Panc1 (cell line): ENCODE results near the gene HRCT1. TPM values are rescaled to one million over a fixed set of nuclear protein-coding genes. Genes with fewer than 3 reads are reported as not detected.
"Not testable (repeated sequence)": the region's sequence is repeated elsewhere in the genome, so short reads cannot be mapped to it uniquely, and the experiment has no call there.

Experiments
- ATAC-seq: fragments of 200-7000 bp; cut with Tn5 transposase; 2 replicates; pipeline ENCODE4 v1.9.1; 2020; ENCODE audit warnings: mild to moderate bottlenecking, moderate library complexity
- BruUV-seq: library from RNA; stranded (reverse); fragments of 400-500 nt; replicated peaks from 2 replicates; lab custom pipeline; 2021; lab: Mats Ljungman, UMichigan
- CTCF ChIA-PET: fragments of 300-600 bp; sonication (Branson Sonifier 250); formaldehyde crosslinking; loops from one replicate; lab custom pipeline; 2022; ENCODE audit warnings: antibody characterized with exemption; lab: Charles Lee
- POLR2A ChIA-PET: fragments of 300-600 bp; sonication (Branson Sonifier 250); formaldehyde crosslinking; loops from one replicate; lab custom pipeline; 2022; ENCODE audit warnings: antibody characterized with exemption; lab: Charles Lee
- DNase-seq: peaks from one replicate; pipeline ENCODE4 v3.0.0-alpha.2; 2010; ENCODE audit warnings: low read depth, low spot score
- H3K27ac ChIP-seq: 2 replicates; pipeline ENCODE4 v1.5.1; 2011; ENCODE audit warnings: mild to moderate bottlenecking, low read length, inconsistent platforms
- H3K27me3 ChIP-seq: fragments of 200-500 bp; sonication (Bioruptor generic); 2 replicates; pipeline ENCODE4 v1.6.0; 2014; ENCODE audit warnings: low read length, inconsistent platforms; ENCODE audit not compliant: control insufficient read depth, insufficient read depth
- H3K36me3 ChIP-seq: fragments of 200-500 bp; sonication (Bioruptor generic); 2 replicates; pipeline ENCODE4 v1.5.1; 2014; ENCODE audit warnings: inconsistent platforms, mild to moderate bottlenecking, low read length, moderate library complexity; ENCODE audit not compliant: control insufficient read depth, insufficient read depth
- H3K4me1 ChIP-seq: 2 replicates; pipeline ENCODE4 v1.5.1; 2011; ENCODE audit warnings: inconsistent platforms, mild to moderate bottlenecking, low read length, moderate library complexity; ENCODE audit not compliant: control insufficient read depth, insufficient read depth
- H3K4me3 ChIP-seq, 2 experiments: 2 replicates each; pipeline ENCODE4 v1.5.1; 2011 to 2012; ENCODE audit warnings: low read depth in 2 of 2, low read length in 2 of 2, mild to moderate bottlenecking in 2 of 2, inconsistent platforms in 1 of 2, moderate library complexity in 1 of 2
- H3K9me3 ChIP-seq: fragments of 200-500 bp; sonication (Bioruptor generic); 2 replicates; pipeline ENCODE4 v1.5.1; 2014; ENCODE audit warnings: low read depth, mild to moderate bottlenecking, inconsistent platforms, low read length, moderate library complexity; ENCODE audit not compliant: control insufficient read depth, insufficient read depth
- CTCF ChIP-seq: fragments of 450-650 bp; IDR thresholded peaks from 2 replicates; pipeline ENCODE4 v1.5.1; 2017; ENCODE audit warnings: mild to moderate bottlenecking
- POLR2AphosphoS5 ChIP-seq: IDR thresholded peaks from 2 replicates; pipeline ENCODE4 v1.6.1; 2012; ENCODE audit warnings: mild to moderate bottlenecking, low read depth, low read length, moderate library complexity
- REST ChIP-seq, 2 experiments: IDR thresholded peaks; 2 replicates each; pipeline ENCODE4 v1.6.1; 2011 to 2012; ENCODE audit warnings: low read depth in 2 of 2, control low read depth in 1 of 2, low read length in 1 of 2, mild to moderate bottlenecking in 1 of 2, moderate library complexity in 1 of 2; ENCODE audit not compliant: insufficient read depth in 1 of 2
- SIN3A ChIP-seq: IDR thresholded peaks from 2 replicates; pipeline ENCODE4 v1.6.1; 2012; ENCODE audit warnings: low read depth, mild to moderate bottlenecking, low read length, moderate library complexity, borderline replicate concordance; ENCODE audit not compliant: insufficient read depth
- TCF7L2 ChIP-seq: IDR thresholded peaks from 2 replicates; pipeline ENCODE4 v1.6.1; 2011; ENCODE audit warnings: mild to moderate bottlenecking, low read depth, low read length, inconsistent platforms
- in situ Hi-C: cut with HindIII; loops from 2 replicates; pipeline ENCODE4 v1.10.0; 2016; ENCODE audit warnings: low sequenced_read_pairs, low pct_unique_long_range_greater_than_20kb
- intact Hi-C: fragments of 100-400 bp; cut with micrococcal nuclease; formaldehyde crosslinking; loops from one replicate; pipeline ENCODE4 v1.10.0; 2022; ENCODE audit not compliant: unreplicated experiment
- total RNA-seq: library from RNA; stranded (reverse); gene quantifications from one replicate; pipeline ENCODE4 v1.2.1, GENCODE V29; 2021; ENCODE audit not compliant: unreplicated experiment

The HRCT1 gene
- total RNA-seq, 1 experiment from 2014 or later, result not detected

DNA sequence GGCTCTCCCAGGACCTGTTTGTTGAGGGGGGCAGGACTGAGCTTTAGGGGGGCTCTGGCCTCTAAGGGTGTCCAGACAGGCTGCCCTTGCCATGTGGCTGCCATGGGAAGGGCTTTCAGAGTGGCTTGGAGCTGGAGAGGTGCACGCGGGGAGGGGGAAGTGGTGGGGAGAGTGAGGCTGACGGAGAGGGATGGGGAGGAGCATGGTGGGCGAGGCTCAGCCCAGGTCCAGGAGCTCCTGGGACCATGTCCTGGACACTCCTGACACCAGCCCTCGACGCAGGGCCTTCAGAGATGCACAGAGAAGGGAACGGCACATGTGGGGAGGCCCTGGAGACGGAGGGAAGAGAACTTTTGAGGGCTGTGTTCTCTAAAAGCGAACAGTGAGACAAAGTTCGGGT lies 5.7 kb downstream of the HRCT1 start:
- no peak for TF ChIP-seq POLR2AphosphoS5
- in situ Hi-C loops, result no loop called here
- no peak overlapping the region for H3K4me3 ChIP-seq
- ChIA-PET POLR2A (interaction anchor here (0.9 kb wide), 1 partner anchor 279 kb away, joined by 8 read pairs; the partner anchor contains the start of gene CLTA), CTCF (interaction anchor here (0.8 kb wide), 1 partner anchor 13 kb away, joined by 3 read pairs; no protein-coding TSS in a partner anchor)
- no peaks in the 10 kb centered on the region for H3K9me3 ChIP-seq
- no peak for DNase-seq
- H3K4me1 ChIP-seq, result peaks cover 45% of the 10 kb centered on the region
- H3K36me3 ChIP-seq, result no peaks in the 10 kb centered on the region
- intact Hi-C loops, result no loop called here
- H3K27ac ChIP-seq, result no peak overlapping the region
- no TSS peak for BruUV-seq
- no peaks in the 10 kb centered on the region for H3K27me3 ChIP-seq
- ATAC-seq, result no peak

DNA sequence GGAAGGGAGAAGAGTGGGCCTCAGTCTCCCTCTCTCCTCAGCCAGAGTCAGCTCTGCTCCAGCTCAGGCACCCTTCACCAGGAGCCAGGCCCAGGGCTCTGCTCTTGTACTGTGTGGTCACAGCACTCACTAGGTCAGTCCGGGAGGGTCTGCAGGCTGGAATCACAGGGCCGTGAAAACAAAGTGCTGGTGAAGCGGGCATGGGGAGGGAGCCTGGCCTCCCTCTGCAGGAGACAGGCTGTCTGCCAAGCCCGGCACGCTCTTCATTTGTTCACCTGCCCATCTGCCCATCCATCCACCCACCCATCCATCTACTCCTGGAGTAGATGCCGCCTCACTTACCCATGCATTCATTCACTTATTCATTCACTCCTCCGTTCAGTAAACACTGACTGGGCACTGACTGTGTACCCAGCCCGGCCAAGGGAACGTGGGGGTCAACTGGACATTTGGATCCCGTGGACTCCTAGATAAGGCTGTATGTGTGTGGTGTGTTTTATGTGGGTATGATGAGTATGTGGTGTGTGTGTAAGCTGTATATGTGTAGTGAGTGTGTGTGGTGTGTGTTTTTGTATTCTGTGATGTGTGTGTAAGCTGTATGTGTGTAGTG lies 6.9 kb downstream of the HRCT1 start:
- no peak for DNase-seq
- no peaks in the 10 kb centered on the region for H3K27me3 ChIP-seq
- BruUV-seq, result no TSS peak
- H3K9me3 ChIP-seq, result no peaks in the 10 kb centered on the region
- intact Hi-C loops (no loop called here), in situ Hi-C loops (no loop called here)
- no peak overlapping the region for H3K4me3 ChIP-seq
- no peaks in the 10 kb centered on the region for H3K36me3 ChIP-seq
- peaks cover 33% of the 10 kb centered on the region for H3K4me1 ChIP-seq
- TF ChIP-seq REST (IDR thresholded peaks at IDR 0.05; ENCODE audit: insufficient read depth in 1 of 2, low read depth in 2 of 2, low read length in 1 of 2) (no peak), TCF7L2 (no peak), POLR2AphosphoS5 (no peak), CTCF (no peak), SIN3A (no peak)
- POLR2A ChIA-PET, result interaction anchor here (0.5 kb wide), 1 partner anchor 110 kb away, joined by 3 read pairs; no protein-coding TSS in a partner anchor
- ATAC-seq, result no peak
- no peak overlapping the region for H3K27ac ChIP-seq
- CTCF ChIA-PET, result no interaction called here

DNA sequence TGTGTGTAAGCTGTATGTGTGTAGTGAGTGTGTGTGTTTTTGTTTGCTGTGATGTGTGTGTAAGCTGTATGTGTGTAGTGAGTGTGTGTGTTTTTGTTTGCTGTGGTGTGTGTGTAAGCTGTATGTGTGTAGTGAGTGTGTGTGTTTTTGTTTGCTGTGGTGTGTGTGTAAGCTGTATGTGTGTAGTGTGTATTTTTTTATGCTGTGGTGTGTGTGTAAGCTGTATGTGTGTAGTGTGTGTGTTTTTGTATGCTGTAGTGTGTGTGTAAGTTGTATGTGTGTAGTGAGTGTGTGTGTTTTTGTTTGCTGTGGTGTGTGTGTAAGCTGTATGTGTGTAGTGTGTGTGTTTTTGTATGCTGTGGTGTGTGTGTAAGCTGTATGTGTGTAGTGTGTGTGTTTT lies 7.4 kb downstream of the HRCT1 start:
- H3K36me3 ChIP-seq, H3K4me3 ChIP-seq, in situ Hi-C loops, H3K27ac ChIP-seq, POLR2A ChIA-PET, CTCF ChIA-PET, DNase-seq, H3K9me3 ChIP-seq, BruUV-seq, ATAC-seq, intact Hi-C loops, H3K27me3 ChIP-seq: not testable (repeated sequence)
- peaks cover 27% of the 10 kb centered on the region for H3K4me1 ChIP-seq
